GM21737 (cell line): ENCODE data around the gene LCN9.
"Not testable (repeated sequence)": the region's sequence is repeated elsewhere in the genome, so short reads cannot be mapped to it uniquely, and the experiment has no call there.

ENCODE experiments used
- ATAC-seq: cut with Tn5 transposase; IDR thresholded peaks from one replicate; pipeline ENCODE4 v1.9.1; 2021; ENCODE audit warnings: mild to moderate bottlenecking, moderate library complexity; ENCODE audit not compliant: unreplicated experiment

Gene LCN9, protein sequence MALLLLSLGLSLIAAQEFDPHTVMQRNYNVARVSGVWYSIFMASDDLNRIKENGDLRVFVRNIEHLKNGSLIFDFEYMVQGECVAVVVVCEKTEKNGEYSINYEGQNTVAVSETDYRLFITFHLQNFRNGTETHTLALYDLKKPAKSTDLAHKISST

DNA sequence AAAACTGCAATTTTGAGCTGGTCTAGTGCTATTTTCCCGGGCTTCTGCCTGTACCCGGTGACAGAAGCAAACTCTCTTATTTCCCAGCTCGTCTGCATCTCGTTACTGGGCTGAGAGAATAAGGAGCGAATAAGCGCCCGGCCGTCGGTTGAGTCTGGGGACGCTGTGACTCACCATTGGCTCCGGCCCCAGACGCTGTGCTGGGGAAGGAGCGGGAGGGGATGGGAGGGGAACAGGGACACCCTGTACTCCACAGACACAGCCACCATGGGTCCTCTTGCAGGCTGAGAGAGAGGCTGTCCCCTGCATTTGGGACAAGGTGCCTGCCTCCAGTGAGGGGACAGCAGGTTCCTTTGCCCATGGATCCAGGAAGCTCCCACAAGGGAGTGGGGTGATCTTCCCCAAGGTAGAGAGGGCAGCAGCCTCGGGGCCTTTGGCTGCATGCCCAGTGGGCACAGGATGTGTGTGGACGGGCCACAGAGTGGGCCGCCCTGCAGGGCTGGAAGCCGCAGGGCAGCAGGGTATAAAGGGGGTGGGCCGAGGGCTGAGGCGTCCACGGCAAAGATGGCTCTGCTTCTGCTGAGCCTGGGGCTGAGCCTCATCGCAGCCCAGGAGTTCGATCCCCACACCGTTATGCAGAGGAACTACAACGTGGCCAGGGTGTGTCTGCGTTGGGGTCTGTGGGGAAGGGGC lies at the start of gene LCN9:
LCN9 (plus strand) TSS at position 552 of the 693 bp plus-strand sequence; CDS start at position 565, 13 bp downstream.
- ATAC-seq, result no peak

DNA sequence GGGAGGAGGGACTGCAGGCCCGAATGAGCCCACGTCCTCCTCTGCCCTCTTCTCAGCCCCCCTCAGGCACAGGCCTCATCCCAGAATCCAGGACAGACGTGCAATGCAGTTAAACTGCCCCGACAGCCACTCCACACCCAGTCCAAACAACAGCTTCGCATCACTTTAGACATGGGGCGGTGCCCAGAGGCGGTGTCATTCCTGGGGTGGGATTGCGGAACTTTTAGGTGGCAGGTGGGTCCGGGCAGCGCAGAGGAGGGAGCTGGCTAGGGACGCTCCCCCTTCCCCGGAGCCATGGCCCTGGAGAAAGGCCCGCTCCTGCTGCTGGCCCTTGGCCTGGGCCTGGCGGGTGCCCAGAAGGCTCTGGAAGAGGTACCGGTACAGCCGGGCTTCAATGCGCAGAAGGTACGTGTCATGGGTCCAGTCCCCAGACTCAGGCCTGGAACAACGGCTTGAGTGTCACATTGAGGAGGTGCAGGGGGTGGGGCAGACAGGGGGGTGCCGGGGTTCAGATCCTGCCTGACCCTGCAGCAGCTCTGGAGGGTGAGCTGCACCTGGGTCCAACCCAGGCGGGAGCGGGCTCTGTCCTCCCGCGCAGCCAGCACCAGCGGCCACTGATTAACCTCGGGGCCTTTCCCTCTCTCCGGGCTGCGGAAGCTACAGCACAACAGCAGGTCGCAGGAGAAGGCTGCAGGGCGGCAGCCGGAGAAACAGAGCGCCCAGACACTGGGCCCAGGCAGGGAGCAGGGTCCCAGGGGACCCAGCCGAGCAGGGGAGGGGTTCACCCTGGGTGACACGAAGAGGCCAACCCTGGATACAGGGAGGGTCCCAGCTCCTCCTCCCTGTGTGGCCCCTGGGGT lies 48.9 kb upstream of the LCN9 start:
- no peak for ATAC-seq

DNA sequence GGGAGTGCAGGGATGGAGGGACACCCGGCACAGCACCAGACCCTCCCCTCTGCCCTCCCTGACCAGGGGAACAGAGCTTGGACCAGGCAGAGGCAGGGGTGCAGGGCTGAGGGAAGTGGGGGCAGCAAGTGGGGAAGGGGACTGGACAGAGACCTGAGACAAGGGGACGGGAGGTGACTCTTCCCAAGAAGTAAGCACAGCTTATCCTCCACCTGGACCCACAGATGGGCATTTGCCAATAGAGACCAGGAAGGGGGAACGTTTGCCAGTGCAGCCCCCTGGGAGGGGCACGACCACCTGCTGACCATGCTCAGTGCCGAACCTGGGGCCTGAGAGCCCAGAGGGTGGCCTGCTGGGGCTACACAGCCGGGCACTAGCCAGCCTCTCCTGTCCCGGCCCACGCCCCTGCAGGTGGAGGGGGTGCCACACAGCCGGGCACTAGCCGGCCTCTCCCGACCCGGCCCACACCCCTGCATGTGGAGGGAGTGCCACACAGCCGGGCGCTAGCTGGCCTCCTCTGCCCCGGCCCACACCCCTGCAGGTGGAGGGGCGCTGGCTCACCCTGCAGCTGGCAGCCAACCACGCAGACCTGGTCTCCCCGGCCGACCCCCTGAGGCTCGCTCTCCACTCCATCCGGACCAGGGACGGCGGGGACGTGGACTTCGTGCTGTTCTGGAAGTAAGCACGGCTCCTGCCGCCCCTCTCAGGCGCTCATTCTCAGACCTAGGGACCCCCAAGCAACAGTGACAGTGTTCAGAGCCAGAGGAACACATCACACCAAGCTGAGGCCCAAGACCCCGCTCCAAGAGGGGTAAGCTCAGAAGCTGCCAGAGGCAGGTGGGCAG lies 48.1 kb upstream of the LCN9 start:
- ATAC-seq, result no peak

DNA sequence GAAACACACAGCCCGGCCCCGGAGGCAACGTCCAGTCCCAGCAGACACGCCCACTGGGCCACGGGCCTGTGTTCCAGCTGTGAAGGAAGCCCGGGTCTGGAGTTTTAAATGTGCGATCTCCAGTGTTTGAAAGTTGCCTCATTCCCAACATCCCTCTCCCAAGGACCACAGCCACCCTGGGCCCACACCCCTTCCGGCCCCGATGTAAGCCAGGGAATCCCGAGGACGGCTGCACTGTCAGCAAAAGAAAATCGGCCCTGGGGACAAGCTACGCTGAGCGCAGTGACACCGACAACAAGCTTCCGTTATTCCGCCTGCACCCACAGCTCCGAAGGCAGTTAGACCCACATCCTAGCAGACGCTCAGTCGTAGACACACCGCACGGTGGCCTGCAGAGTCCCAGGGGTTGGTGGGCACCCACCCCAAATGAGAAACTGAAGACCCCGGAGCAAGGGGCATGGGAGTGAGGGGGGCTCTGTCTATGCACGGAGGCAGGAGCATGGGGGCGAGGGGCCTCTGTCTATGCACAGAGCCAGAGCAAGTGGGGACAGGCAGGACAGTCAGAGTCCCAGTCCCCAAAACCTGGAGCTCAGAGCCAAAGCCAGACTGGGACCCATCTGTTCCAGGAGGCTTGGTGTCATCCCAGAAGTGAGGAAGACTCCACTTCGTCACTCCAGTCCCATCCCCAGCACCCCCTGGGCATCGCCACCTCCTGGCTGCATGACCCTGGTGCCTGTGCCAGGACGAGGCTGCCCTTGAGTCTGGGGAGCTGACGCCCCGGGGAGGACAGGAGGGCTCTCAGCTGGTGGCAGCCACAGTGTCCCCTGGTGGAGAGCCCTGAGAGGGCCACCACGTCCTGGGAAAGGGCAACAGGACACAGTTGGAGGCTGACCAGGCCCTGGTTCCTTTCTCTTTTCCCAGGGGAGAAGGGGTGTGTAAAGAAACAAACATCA lies 47.2 kb upstream of the LCN9 start:
- ATAC-seq, result no peak

DNA sequence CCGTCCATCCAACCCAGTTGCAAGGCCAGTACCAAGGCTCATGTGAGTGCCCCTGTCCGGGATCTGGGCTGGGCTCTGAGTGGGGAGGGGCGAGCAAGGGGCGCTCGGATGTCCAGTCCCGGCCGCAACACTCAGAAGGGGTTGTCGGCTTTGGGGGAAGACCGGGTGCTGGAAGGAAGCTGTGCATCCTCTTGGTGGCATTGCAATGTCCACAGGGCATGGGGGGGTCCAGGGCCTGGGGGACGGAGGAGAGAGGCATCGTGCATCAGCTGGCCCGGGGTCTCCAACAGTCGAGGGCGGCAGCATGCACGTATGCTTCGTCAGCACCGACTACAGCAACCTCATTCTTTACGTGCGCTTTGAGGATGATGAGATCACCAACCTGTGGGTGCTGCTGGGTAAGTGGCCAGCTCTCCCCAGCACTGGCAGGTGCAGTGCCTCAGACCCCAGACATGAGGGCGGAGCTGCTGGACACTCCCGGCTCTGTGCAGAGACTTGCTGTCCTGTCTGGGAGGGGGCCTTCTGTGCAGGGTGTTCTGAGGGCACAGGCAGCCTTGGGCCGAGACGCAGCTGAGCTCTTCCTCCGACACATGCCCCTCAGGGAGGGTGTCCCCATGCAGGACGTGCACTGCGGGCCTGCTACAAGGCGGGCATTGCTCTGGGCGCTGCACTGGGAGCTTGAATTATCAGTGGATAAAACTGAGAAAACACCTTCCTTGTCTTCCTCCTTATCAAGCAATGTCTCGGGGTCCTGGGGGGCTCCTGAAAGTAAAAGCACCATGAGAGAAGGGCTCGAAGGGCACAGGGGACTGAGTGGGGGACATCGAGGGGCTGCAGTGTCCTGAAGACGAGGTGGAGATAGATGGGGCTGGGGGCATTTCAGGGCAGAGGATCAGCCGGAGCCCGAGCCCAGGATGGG lies 46.2 kb upstream of the LCN9 start:
- ATAC-seq, result no peak

DNA sequence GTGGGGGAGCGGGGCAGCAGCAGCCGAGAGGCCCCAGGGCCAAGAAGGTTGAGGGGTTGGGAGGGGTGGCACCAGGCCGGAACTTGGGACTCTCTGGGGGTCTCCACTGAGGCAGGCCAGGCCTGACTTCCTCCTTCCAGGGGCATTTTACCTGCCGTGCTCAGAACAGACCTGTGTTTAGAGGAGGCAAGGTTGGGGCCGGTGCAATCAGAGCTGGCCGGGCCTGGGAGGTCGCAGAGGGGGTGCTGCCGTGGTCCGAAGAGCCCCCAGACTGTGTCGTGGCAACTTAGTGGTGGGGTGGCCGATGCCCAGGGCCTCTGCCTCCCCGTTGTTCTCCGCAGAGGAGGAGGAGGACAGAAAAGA lies 45.6 kb upstream of the LCN9 start:
- ATAC-seq, result no peak

DNA sequence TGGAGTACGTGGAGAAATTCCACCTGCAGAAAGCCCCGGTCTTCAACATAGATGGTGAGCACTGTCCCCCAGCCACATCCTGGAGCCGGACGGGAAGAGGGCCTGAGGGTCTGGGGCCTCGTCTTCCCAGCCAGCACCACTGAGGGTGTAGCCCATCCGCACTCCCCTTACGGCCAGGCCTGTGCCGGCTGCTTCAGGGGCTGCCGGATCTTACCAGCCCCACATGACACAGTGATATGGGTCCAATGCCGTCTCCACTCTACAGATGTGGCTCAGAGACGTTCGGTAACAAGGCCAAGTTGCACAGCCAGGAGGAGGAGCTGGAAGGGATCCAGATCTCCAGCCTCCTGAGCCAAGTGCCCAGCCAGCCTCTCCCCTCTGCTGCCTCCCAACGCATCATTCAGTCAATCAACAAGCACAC lies 45.1 kb upstream of the LCN9 start:
- no peak for ATAC-seq

DNA sequence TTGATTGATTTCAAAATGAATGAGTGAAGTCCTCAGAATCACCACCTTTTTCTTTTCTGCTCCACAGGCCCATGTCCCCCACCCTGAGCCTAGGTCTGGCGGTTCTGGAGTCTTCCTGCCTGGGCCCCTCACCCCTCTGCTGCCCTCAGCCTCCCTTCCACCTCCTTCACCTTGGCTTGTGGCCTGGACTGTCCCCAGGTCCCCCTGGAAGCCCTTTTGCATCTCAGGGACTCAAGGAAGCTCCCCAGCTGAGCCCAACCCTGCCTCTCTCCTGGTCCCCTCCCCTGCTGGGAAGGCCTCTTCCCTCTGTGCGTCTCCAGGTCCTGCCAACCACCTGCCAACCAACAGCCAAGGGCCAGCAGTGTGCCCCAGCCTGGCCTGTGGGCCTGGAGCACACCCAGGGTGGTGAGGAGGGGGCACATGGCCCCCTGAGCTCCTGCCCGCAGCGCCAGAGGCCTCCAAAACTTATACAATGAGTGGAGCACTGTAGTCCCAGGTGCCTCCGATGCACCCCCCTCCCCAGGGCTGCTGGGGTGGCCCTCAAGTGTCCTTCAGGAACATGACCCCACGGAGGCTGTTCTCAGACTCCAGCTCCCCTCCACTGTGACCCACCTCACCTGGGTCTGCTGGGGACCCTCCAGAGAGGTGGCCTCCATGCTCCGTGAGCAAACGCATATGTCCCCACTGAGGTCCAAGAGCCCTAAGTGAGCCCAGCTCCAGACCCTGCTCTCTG lies 44.1 kb upstream of the LCN9 start:
- ATAC-seq, result no peak

DNA sequence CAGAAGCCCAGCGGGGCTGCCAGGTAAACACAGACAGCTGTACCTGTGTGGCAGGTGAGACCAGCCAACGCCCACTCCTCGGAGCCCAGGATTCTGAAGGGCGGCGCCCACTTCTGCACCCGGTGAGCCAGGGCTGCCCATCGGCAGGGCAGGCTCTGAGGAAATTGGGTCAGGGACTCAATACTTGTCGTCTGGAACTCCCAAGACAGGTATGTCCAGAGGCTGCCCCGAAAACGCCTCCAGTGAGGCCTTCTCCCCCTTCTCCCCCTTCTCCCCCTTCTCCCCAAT lies 43.6 kb upstream of the LCN9 start:
- ATAC-seq, result no peak

DNA sequence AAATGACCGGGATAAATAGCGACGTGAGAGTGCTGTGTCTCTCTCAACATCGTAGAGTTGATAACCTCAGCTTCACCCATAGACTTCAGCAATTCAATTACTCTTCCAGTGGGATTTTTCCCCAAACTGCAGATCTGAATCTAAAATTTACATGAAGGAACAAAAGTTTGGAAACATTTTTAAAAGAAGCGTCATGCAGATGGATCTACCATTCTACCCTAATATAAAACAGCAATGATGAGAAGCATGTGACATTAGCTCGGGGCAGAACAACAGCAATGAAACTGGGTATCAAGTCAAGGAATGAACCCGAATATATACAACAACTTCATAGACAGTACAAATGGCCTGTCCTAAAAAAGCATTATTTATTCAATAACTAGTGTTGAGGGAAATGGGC lies 42.6 kb upstream of the LCN9 start:
- no peak for ATAC-seq

DNA sequence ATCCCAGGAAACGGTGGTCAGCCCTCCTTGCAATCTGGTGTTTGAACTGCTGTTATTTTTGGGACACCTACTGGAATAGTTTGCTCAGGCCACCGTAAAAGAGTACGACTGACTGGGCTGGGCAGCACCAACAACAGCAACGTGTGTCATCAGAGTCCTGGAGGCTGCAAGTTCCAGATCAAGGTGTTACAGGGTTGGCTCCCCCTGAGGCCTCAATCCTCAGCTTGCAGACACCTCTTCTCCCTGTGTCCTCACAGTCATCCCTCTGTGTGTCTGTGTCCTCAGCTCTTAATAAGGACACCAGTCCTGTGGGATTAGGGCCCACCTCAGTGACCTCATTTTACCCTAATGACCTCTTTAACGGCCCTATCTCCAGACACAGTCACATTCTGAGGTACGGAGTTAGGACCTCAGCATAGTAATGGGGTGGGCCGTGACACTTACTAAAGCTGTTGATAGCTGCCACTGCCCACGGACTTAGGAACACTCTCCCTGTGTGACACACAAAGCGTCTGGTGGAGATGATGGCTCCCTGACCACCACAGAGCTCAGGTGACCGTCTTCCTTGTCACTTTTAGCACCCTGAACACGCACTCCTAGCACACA lies 40.6 kb upstream of the LCN9 start:
- ATAC-seq, result no peak

DNA sequence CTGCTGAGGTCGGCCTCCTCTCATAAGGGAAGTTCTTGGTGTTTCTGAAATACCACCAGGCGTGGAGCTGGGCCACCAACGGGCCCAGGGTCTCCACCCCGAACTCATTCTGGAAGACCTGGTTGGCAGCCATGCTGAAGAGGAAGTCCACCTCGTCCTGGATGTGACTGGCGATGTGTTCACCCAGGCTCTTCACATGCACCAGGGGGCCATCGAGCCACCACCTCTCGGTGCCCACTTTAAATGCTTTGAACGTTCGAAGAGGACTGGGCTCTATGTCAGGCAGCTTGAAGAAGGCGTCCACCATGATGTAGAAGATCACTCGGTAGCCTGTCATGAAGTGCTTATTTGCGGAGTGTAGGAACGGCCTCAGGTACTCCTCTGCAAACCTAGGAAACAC lies 38.8 kb upstream of the LCN9 start:
- no peak for ATAC-seq

DNA sequence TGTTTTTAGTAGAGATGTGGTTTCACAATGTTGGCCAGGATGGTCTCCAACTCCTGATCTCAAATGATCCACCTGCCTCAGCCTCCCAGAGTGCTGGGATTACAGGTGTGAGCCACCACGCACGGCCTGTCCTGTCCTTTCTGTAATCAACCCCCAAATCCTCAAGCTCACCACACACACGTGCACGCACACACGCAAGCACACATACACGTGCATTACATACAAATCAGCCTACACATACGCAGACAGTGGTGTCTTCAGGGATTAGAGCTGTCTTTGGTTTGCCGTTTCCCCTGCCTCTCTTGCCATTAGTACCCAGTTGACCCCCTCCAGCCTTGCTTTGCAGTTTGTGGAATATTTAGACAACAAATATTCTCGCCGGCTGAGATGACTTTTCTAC lies 30.3 kb upstream of the LCN9 start:
- no peak for ATAC-seq

DNA sequence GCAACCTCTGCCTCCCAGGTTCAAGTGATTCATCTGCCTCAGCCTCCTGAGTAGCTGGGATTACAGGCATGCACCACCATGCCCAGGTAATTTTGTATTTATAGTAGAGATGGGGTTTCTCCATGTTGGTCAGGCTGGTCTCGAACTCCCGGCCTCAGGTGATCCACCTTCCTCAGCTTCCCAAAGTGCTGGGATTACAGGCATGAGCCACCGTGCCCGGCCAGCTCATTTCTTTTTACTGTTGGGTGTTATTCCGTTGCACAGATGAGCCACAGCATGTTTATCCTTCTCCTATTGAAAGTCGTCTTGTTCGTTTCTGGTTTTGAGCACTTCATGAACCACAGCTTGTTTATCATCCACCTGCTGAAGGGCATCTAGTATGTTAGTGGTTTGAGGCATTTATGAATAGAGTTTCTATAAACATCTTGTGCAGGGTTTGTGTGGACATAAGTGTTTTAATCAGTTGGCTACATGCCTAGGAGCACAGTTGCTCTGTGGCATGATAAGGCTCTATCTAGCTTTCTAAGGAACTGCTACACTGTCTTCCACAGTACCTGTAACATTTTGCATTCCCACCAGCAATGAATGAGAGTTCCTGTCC lies 26.1 kb upstream of the LCN9 start:
- not testable (repeated sequence) for ATAC-seq

DNA sequence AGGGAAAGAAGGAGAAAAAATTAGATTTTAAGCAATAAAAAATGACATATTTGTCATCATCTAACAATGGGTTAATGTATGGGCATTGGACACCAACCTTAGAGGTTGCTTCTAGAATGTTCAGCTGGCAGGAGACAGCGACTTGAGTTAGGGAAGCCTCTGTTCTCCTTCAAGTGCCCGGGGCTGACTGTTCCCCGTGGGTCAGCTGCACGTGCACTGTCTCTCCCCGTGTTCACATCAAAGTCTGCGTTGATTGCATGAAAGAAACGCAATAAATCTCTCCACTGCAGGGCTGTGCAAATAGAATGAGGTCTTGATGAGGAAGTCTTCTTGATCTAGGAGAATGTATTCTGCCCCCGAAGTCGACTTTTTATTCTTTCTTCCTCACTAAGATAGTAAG lies 23.9 kb upstream of the LCN9 start, which contains the start of gene GLT6D1:
GLT6D1 (minus strand) TSS at position 345 of the 400 bp plus-strand sequence. CDS start 353 bp downstream, outside the sequence.
- ATAC-seq, result no peak

DNA sequence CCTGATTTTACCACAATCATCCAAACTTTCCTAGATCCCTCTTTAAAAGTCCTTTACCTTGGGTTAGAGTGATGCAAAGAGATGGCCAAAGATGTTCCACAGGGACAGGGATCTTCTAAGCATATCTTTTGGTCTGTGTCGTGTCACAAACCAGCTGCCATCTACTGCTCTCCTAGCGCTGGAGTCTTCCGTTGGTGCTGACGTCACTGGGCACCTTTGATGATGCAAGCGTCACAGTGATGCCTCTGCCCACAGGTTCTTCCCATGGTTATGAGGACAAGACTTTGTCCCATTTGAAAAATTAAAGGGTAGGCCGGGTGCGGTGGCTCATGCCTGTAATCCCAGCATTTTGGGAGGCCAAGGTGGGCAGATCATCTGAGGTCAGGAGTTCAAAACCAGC lies 22.1 kb upstream of the LCN9 start:
- no peak for ATAC-seq

DNA sequence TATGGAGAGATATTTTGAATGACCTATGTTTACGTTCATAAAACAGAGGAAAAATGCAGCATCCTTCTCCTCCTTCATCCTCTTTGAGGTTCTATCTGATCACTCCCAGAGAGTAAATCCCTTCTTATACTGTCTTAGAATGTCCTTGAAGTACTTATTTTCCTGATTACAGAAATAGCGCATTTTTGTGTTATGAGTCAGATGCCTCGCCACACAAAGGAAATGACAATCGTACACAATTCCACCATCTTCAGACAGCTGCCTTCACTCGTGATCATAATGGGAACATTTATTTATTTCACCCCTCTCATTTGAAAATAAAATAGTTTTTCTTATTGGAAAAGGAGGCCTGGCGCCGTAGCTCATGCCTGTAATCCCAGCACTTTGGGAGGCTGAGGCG lies 21.4 kb upstream of the LCN9 start:
- ATAC-seq, result no peak
